Type B pancreatic cell (in vitro differentiated cells): ENCODE measurements around the gene IGFBP1. TPM values are rescaled to one million over a fixed set of nuclear protein-coding genes. Genes with fewer than 3 reads are reported as not detected.

Source experiments
- DNase-seq: peaks from one replicate; pipeline ENCODE4 v3.0.0; 2021; ENCODE audit warnings: mixed read lengths; ENCODE audit not compliant: unreplicated experiment; ENCODE audit errors: extremely low spot score
- H3K27ac Mint-ChIP-seq: 2 replicates; pipeline ENCODE4 v1.8.0; 2021; ENCODE audit warnings: mild to moderate bottlenecking, mixed read lengths
- H3K27me3 Mint-ChIP-seq: 2 replicates; pipeline ENCODE4 v1.8.0; 2021; ENCODE audit warnings: mixed read lengths
- H3K36me3 Mint-ChIP-seq: 2 replicates; pipeline ENCODE4 v1.8.0; 2021; ENCODE audit warnings: mixed read lengths
- H3K4me1 Mint-ChIP-seq: one replicate; pipeline ENCODE4 v1.8.0; 2021; ENCODE audit warnings: mixed read lengths; ENCODE audit not compliant: unreplicated experiment
- H3K4me3 Mint-ChIP-seq: 2 replicates; pipeline ENCODE4 v1.8.0; 2021; ENCODE audit warnings: mild to moderate bottlenecking, mixed read lengths
- H3K9me3 Mint-ChIP-seq: 2 replicates; pipeline ENCODE4 v1.8.0; 2021; ENCODE audit warnings: mixed read lengths
- total RNA-seq: library from RNA; stranded (reverse); gene quantifications from 2 replicates; pipeline ENCODE4 v1.2.1, GENCODE V29; 2021; ENCODE audit warnings: low replicate concordance
- TF ChIP-seq, protein P1 (sequence below): fragments of 200-600 bp; sonication (generic); conservative IDR thresholded peaks from 2 replicates; pipeline ENCODE4 v1.5.0; 2021; ENCODE audit warnings: antibody characterized with exemption, mild to moderate bottlenecking

The IGFBP1 gene
- total RNA-seq, 1 donor from 2014 or later: 0.75 TPM

DNA sequence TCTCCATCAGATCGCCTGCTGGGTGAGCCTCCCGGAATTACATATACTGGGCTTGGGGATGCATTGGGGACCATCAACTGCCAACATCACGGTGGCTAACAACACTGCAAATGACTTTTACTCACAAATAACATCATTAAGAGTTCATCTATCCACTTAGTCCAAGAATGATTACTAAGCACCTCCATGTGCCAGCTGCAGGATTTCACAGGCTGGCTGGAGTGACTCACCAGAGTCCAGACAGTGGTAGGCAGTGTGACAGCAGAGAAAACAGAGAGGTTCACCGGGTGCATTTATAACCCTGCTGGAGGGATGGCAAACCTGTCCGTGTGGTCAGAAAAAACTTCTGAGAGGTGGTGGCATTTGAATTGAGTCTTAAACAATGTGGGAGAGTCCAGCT lies 36.0 kb downstream of the IGFBP1 start:
- peaks cover 30% of the 10 kb centered on the region for H3K27me3 Mint-ChIP-seq

DNA sequence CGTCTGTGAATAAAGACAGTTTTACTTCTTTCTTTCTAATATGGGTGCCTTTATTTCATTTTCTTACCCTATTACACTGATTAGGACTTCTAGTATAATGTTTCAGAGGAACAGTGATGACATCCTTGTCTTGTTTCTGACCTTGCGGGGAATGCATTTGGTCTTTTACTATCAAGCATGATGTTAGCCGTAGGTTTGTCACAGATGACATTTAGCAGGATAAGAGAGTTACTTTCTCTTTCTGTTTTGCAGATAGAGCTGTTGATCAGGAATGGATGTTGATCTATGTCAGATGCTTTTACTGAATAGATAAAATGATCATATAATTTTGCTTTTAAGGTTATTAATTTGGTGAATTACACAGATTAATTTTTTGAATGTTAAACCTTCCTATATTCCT lies 39.4 kb downstream of the IGFBP1 start:
- peaks cover 7% of the 10 kb centered on the region for H3K4me1 Mint-ChIP-seq
- no peaks in the 10 kb centered on the region for H3K9me3 Mint-ChIP-seq
- H3K27me3 Mint-ChIP-seq: peaks cover 5% of the 10 kb centered on the region
- H3K4me3 Mint-ChIP-seq: no peak overlapping the region
- TF ChIP-seq, protein P1, sequence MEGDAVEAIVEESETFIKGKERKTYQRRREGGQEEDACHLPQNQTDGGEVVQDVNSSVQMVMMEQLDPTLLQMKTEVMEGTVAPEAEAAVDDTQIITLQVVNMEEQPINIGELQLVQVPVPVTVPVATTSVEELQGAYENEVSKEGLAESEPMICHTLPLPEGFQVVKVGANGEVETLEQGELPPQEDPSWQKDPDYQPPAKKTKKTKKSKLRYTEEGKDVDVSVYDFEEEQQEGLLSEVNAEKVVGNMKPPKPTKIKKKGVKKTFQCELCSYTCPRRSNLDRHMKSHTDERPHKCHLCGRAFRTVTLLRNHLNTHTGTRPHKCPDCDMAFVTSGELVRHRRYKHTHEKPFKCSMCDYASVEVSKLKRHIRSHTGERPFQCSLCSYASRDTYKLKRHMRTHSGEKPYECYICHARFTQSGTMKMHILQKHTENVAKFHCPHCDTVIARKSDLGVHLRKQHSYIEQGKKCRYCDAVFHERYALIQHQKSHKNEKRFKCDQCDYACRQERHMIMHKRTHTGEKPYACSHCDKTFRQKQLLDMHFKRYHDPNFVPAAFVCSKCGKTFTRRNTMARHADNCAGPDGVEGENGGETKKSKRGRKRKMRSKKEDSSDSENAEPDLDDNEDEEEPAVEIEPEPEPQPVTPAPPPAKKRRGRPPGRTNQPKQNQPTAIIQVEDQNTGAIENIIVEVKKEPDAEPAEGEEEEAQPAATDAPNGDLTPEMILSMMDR: no peak
- no peak for DNase-seq
- no peaks in the 10 kb centered on the region for H3K36me3 Mint-ChIP-seq
- H3K27ac Mint-ChIP-seq: no peak overlapping the region

More for the DNA sequence above, 36.0 kb downstream of the IGFBP1 start:
- no peak overlapping the region for H3K27ac Mint-ChIP-seq
- H3K4me3 Mint-ChIP-seq: no peak overlapping the region
- H3K9me3 Mint-ChIP-seq: no peaks in the 10 kb centered on the region
- no peak for DNase-seq
- TF ChIP-seq, protein P1: no peak
- H3K4me1 Mint-ChIP-seq: peaks cover 17% of the 10 kb centered on the region
- no peaks in the 10 kb centered on the region for H3K36me3 Mint-ChIP-seq

DNA sequence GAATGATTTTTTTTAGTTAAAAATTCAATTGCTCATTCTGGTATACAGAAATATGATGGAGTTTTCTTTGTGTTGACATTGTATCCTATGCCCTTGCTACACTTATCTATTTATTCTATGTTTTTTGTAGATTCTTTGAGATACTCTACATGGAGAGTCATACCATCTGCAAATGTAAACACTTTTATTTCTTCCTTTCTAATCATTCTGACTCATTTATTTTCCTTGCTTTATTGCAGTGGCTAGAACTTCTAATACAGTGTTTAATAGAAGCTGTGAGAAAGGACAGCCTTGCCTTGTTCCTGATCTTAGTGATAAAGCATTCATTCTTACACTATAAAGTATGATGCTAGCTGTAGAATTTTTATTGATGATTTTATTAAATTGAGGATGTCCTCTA lies 42.7 kb downstream of the IGFBP1 start:
- no peak overlapping the region for H3K27ac Mint-ChIP-seq
- DNase-seq: no peak
- TF ChIP-seq, protein P1: no peak
- no peak overlapping the region for H3K4me3 Mint-ChIP-seq
- H3K4me1 Mint-ChIP-seq: no peaks in the 10 kb centered on the region
- H3K9me3 Mint-ChIP-seq: peaks cover 5% of the 10 kb centered on the region
- H3K36me3 Mint-ChIP-seq: no peaks in the 10 kb centered on the region
- H3K27me3 Mint-ChIP-seq: no peaks in the 10 kb centered on the region

DNA sequence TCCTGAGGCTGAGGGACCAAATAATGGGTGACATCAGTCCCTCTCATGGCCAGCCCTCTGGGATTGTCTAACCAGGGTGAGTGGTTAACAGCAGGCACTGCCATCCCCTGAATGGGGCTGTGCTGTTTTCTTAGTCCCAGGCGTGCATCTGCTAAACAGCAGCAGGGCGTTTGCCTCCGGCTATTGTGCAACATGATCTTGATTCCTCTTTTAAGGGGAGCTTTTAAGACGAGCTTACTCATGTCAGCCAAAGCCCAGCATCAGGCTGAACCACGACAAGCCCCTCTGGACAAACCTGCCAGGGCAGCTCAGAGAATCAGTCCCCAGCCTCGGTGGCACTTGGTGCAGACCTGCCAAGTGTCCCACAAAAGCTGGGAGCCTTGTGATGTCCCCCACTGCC lies 49.0 kb downstream of the IGFBP1 start:
- no peak overlapping the region for H3K27ac Mint-ChIP-seq
- H3K27me3 Mint-ChIP-seq: no peaks in the 10 kb centered on the region

DNA sequence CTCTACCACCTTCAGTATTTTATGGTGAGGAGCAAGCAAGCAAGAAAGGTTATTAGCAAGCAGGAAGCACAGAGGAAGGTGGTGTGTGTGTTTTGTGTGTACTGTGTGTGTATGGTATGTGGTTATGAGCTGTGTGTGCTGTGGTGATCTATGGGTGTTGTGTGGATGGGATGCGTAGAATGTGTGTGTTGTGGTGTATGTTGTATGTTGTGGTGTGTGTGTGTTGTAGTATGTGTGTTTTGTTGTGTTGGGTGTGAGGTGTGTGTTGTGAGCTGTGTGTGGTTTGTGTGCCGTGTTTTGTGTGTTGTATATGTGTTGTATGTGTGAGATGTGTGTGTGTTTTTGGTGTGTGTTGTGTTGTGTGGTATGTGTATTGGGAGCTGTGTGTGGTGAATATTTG lies 49.6 kb downstream of the IGFBP1 start:
- Mint-ChIP-seq H3K4me1 (no peaks in the 10 kb centered on the region), H3K4me3 (no peak overlapping the region), H3K27me3 (no peaks in the 10 kb centered on the region), H3K27ac (no peak overlapping the region), H3K36me3 (no peaks in the 10 kb centered on the region), H3K9me3 (peaks cover 5% of the 10 kb centered on the region)
- no peak for DNase-seq
- TF ChIP-seq, protein P1: no peak

More for the DNA sequence above, 49.0 kb downstream of the IGFBP1 start:
- Mint-ChIP-seq H3K36me3 (no peaks in the 10 kb centered on the region), H3K9me3 (peaks cover 5% of the 10 kb centered on the region), H3K4me3 (no peak overlapping the region), H3K4me1 (no peaks in the 10 kb centered on the region)
- TF ChIP-seq, protein P1: no peak
- DNase-seq: no peak
